HCT116 (cell line): Measurements from ENCODE around the gene KANK2.

ENCODE experiments used
- CTCF ChIP-seq, 3 experiments: fragments of 200-600 bp in 1 of 3; sonication (generic) in 1 of 3; IDR thresholded peaks in 2 of 3; conservative IDR thresholded peaks in 1 of 3; 2 replicates each; pipeline ENCODE4 v1.5.1; 2012 to 2017; ENCODE audit warnings: low read depth in 2 of 3, low read length in 2 of 3, antibody characterized with exemption in 1 of 3, borderline replicate concordance in 1 of 3, control low read depth in 1 of 3, mild to moderate bottlenecking in 1 of 3, mixed read lengths in 1 of 3, mixed run types in 1 of 3, moderate library complexity in 1 of 3; ENCODE audit not compliant: insufficient read depth in 1 of 3
- ELF1 ChIP-seq: IDR thresholded peaks from 2 replicates; pipeline ENCODE4 v1.6.1; 2012; ENCODE audit warnings: low read depth, borderline replicate concordance
- EZH2phosphoT487 ChIP-seq: fragments of 200-600 bp; IDR thresholded peaks from 2 replicates; pipeline ENCODE4 v1.6.1; 2018; ENCODE audit warnings: antibody characterized with exemption, borderline replicate concordance
- POLR2A ChIP-seq: IDR thresholded peaks from 2 replicates; pipeline ENCODE4 v1.7.0; 2011; ENCODE audit warnings: borderline replicate concordance; ENCODE audit not compliant: insufficient read depth, insufficient read length; ENCODE audit errors: extremely low read depth
- POLR2AphosphoS5 ChIP-seq: IDR thresholded peaks from 2 replicates; pipeline ENCODE4 v1.6.1; 2011; ENCODE audit warnings: mild to moderate bottlenecking, low read depth, low read length, moderate library complexity
- ZFX ChIP-seq: fragments of 450-650 bp; IDR thresholded peaks from 2 replicates; pipeline ENCODE4 v1.6.1; 2017
- TF ChIP-seq, protein P1 (sequence below): IDR thresholded peaks from 2 replicates; pipeline ENCODE4 v1.6.1; 2012

DNA sequence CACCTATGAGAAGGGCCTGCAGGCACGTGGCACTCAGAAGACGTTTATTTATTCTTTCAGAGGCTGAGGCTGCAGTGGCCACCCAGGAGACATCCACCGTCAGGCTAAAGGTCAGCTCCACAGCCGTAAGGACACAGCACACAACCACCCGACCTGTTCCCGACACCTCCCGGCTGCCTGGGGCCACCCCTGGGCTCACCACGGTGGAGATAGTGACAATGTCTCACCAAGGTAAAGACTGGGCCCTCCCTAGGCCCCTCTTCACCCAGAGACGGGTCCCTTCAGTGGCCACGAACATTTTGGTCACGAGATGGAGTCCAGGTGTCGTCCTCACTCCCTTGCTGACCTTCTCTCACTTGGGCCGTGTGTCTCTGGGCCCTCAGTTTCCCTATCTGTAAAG lies 74.2 kb downstream of the KANK2 start:
- TF ChIP-seq CTCF (IDR thresholded peaks at IDR 0.05 in 2 of 3, conservative IDR thresholded peaks at IDR 0.05 in 1 of 3; ENCODE audit: borderline replicate concordance in 1 of 3, insufficient read depth in 1 of 3, low read depth in 2 of 3, low read length in 2 of 3), result no peak
- TF ChIP-seq POLR2AphosphoS5, result no peak
- TF ChIP-seq EZH2phosphoT487, result no peak
- TF ChIP-seq ZFX, result no peak
- no peak for TF ChIP-seq POLR2A
- TF ChIP-seq, protein P1, sequence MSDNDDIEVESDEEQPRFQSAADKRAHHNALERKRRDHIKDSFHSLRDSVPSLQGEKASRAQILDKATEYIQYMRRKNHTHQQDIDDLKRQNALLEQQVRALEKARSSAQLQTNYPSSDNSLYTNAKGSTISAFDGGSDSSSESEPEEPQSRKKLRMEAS, result no peak
- no peak for TF ChIP-seq ELF1
